ENCODE measurements around the gene TRMT2B.

GRCh38 chrX:101037231-101037630 lies 14.7 kb downstream of the TRMT2B start:
- TF ChIP-seq CTCF (IDR thresholded peaks at IDR 0.05) = no peak
- TF ChIP-seq EP300 (IDR thresholded peaks at IDR 0.05; ENCODE audit: low read depth) = no peak
- TF ChIP-seq POLR2AphosphoS5 (IDR thresholded peaks at IDR 0.05) = no peak
- TF ChIP-seq POLR2A (IDR thresholded peaks at IDR 0.05) = no peak
